Fibroblast of skin of right quadriceps (primary cell): ENCODE data around the gene ABCA4.
A peak's percentile ranks its signal among the peaks of the same experiment; 100 is the strongest.

Experiments
- DNase-seq: peaks from one replicate; pipeline ENCODE4 v3.0.0-alpha.2; 2013

ABCA4 gene

GRCh38 chr1:94079989-94080388 lies 41.0 kb downstream of the ABCA4 start:
- DNase-seq, result no peak

DNA sequence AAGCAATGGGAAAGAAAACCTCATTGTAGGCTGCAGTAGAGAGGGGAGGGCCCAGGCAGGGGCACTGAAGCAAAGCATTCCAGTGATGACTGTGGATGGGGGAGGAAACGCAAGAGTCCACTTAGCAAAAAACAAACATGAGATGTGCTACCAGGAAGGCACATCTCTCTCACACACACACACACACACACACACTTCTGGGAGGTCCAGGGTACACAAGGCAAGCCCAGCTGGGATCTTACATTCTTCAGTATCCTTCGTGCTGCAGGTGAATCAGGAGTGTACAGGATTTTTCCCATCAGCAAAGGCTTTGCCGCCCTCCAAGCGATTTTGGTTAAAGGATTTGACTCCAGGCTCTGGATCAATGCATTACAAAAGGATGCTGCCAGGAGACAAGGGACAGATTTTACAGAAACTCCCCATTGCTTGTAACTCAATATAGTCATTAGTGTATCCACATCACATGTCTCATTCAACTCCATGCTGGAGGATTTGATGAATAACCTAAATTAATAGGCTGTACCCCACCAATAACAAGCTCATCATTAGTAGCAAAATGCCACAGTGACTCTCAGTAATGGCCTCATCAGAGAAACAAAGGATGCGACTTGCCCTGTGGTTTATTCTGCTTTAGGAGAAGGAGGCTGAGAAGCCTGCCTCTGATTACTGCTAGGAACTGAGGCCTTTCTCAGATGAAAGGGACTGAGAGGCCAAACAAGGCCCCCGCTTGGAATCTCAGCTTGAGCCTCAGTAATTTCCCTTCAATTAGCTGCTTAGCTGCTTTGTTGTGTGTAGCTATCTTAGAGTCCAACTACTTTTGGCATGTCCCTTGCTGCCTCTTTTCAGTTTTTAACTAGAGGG lies 41.6 kb downstream of the ABCA4 start:
- no peak for DNase-seq

- DNase-seq, result peak; percentile 23
These were observed 48.0 kb downstream of the ABCA4 start for GRCh38 chr1:94072840-94073522.

GRCh38 chr1:94071976-94072375 lies 49.0 kb downstream of the ABCA4 start:
- no peak for DNase-seq

GRCh38 chr1:94071391-94071790 lies 49.6 kb downstream of the ABCA4 start:
- DNase-seq, result no peak

- no peak for DNase-seq
These were observed 50.1 kb downstream of the ABCA4 start for GRCh38 chr1:94070865-94071264.

DNA sequence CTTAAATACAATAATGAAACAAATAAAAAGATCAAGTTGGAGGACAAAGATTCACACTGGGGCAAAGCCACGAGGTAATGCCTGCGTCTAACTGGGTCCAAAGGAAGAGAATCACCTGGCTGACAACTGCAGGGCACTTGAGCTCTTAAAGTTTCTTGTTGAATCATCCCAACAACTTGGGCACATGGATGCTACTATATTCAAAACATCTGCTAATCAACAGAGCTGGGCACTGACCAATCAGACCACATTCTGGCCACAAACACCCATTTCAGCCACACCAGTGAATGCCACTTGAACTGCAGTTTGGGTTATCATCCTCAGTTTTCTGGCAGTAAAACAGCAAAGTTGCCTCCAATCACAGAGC lies 51.0 kb downstream of the ABCA4 start:
- no peak for DNase-seq

- DNase-seq, result no peak
These were observed 51.7 kb downstream of the ABCA4 start for GRCh38 chr1:94068999-94069918.

- peak; percentile 23 for DNase-seq
These were observed 52.6 kb downstream of the ABCA4 start for GRCh38 chr1:94068096-94068998.

DNA sequence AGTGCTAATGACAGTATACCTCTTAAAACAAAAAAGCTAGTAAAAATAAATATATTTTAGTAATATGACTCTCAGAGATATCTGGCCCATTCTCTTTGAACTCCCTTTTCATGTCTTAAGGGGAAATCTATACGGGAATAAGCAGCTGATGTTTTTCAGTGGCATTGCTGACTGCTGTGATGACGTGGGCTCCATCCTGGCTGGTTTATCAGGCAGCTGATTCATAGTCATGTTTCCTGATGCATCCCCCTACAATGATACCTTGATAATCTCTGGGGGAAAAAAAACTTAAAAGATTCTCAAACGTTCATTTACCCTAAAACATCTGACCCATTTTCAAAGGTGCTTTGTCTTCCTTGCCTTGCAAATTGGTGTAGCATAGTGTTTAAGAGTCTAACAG lies 53.8 kb downstream of the ABCA4 start:
- DNase-seq, result peak; percentile 27

DNA sequence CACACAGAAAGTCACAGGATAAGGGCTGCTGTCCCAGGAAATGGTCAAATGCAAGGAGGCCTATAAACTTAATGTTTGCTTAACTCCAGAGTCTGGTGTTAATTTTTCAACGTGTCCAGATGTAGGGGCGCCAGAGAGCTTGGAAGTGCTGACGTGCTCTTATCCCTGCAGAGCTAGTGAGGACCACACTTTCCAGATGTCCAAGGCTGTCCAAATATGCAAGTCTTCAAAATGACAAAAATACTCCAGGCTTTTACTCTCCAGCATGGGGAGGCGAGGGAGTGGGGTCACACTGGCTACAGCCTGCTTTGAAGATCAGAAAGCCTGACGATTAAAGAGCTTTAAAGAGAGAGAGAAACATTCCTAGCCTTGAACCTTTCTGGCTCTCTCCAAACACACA lies 57.6 kb downstream of the ABCA4 start:
- peak; percentile 60 for DNase-seq

DNA sequence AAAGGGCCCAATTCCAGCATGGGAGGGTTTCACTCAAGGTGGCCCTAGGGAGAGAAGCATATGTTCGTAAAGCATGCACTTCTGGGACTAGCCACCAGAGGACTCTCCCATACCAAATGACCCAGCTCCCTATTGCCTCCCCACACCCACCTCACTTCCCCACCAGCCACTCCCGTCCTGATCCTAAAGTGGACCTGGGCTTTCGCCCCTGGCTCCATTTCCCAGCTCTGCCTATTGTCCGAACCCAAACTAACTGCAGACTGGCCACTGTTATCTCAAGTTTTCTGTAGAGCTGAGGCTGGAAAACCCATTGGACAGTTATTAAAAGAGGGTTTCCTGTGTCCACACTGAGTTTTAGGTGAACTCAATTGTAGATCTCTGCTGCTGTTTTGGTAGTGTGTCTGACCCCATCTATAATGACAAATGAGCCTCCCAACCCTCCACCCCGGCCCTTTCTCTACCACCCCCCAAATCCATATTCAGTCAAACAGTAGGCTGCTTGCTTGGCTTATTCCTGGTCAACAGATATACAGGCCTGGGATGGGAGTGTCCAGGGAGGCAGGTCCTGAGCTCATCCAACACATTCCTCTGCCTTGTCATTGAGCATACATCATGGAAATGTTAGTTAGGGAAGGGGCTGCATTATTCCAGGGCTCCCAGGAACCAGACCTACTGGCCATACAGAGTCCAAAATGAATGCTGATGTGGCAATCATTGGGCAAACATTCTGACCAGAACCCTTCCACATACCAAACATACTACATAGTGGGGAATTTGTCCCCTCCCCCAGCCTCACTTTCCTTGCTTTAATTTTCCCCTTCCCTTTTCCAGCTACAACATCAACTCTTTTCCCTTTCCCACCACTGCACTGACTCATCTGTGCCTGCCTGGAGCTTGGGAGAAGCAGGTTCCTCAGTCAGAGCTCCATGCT lies 59.2 kb downstream of the ABCA4 start:
- peak; percentile 75 for DNase-seq

DNA sequence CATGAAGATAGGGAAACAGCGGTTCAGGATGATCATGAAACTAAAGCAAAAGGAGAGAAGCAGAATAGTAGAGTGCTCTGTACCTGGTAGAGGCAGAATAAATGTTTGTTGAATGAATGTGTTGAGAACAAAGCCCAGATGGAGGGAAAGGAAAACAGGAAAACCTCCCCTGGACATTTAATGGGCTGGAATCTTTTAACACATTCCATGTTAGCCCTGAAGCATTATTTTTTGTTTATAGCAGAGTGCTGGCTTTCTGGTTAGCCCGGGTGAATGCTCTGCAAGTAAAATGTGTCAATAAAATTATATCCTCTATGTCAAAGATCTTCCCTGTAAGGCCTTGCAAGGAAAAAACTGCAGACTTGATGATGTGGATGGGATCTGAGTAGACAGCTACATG lies 60.2 kb downstream of the ABCA4 start:
- no peak for DNase-seq

GRCh38 chr1:94058766-94059165 lies 62.2 kb downstream of the ABCA4 start:
- no peak for DNase-seq

DNA sequence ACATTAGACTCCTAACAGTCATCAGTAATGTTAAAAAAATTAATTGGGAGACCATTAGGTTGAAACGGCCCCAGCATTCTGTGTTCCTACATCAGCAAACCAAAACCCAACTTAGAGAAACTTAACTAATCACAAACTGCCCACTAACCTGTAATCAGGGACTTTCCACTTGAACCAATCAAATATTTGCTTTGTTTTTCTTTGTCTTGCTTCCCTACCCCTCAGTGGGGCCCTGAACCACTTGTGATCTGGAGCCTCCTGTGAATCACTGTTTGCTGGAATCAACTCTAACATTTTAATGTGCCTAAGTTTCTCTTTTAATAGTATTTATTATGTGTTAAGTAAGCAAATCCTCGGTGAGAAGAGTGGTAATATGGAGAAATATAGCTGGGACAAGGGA lies 64.0 kb downstream of the ABCA4 start:
- DNase-seq, result no peak

GRCh38 chr1:94056171-94056570 lies 64.8 kb downstream of the ABCA4 start:
- DNase-seq, result no peak

GRCh38 chr1:94055459-94056122 lies 65.4 kb downstream of the ABCA4 start:
- DNase-seq, result peak; percentile 32

DNA sequence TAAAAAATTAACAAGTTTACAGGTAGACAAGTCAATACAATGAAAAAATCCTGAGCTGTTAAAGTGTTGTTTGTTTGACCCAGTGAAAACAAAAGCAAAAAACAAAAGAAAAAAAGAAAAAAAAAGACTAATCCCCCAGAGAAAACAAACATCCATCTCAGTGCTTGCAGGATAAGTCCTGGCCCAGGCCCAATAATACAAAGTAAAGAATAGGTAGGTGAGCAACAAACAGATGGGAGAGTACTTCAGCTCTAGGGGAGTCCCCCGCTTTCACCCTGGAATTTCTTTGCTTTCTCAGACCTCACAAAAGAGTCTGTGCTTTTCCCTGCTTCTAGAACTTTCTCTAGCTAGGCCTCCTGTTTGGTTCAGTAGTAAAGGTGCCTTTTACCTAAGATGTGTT lies 70.3 kb downstream of the ABCA4 start:
- no peak for DNase-seq

- peak; percentile 48 for DNase-seq
These were observed 70.7 kb downstream of the ABCA4 start for GRCh38 chr1:94050254-94050653.

- DNase-seq, result no peak
These were observed 71.2 kb downstream of the ABCA4 start for GRCh38 chr1:94049791-94050190.
